CD4-positive, alpha-beta T cell (primary cell): Measurements from ENCODE around the gene FAM9A. TPM values are rescaled to one million over a fixed set of nuclear protein-coding genes. Genes with fewer than 3 reads are reported as not detected.

ENCODE experiments used
- ATAC-seq: fragments of 200-7000 bp; cut with Tn5 transposase; one replicate; pipeline ENCODE4 v1.10.0; 2022; ENCODE audit warnings: mild to moderate bottlenecking; ENCODE audit not compliant: poor library complexity
- CTCF ChIA-PET: fragments of 350-600 bp; sonication (Branson Sonifier 250); formaldehyde crosslinking; loops from one replicate; lab custom pipeline; 2021; ENCODE audit warnings: antibody characterized with exemption, inconsistent platforms; lab: Charles Lee
- POLR2A ChIA-PET: fragments of 350-600 bp; sonication (Branson Sonifier 250); formaldehyde crosslinking; loops from one replicate; lab custom pipeline; 2021; ENCODE audit warnings: antibody characterized with exemption, inconsistent platforms; lab: Charles Lee
- DNase-seq, 14 experiments: peaks; one replicate each; pipeline ENCODE4 v3.0.0-alpha.2; 2013 to 2020; ENCODE audit warnings: mixed read lengths in 2 of 14
- H3K27ac ChIP-seq, 2 donors: one replicate each; pipeline versions ENCODE4 v1.5.1 to v1.7.0; 2013; ENCODE audit warnings: low read length in 2 of 2, low read depth in 1 of 2, mild to moderate bottlenecking in 1 of 2
- H3K27me3 ChIP-seq, 2 experiments: 1 replicate in 1 of 2; 2 replicates in 1 of 2; pipeline versions ENCODE4 v1.6.1 to v1.7.0; 2013; ENCODE audit warnings: low read length in 2 of 2, control low read depth in 1 of 2, mild to moderate bottlenecking in 1 of 2, moderate library complexity in 1 of 2; ENCODE audit not compliant: insufficient read depth in 2 of 2, control insufficient read depth in 1 of 2
- H3K36me3 ChIP-seq: one replicate; pipeline ENCODE4 v1.6.1; 2013; ENCODE audit warnings: low read length, control low read depth; ENCODE audit not compliant: insufficient read depth
- H3K4me1 ChIP-seq: one replicate; pipeline ENCODE4 v1.6.1; 2013; ENCODE audit warnings: low read length, control low read depth; ENCODE audit not compliant: insufficient read depth
- H3K4me3 ChIP-seq: one replicate; pipeline ENCODE4 v1.5.1; 2013; ENCODE audit warnings: mild to moderate bottlenecking, low read length, moderate library complexity
- H3K9me3 ChIP-seq, 2 experiments: 1 replicate in 1 of 2; 2 replicates in 1 of 2; pipeline versions ENCODE4 v1.6.1 to v1.7.0; 2013; ENCODE audit warnings: low read length in 2 of 2, mild to moderate bottlenecking in 2 of 2, control low read depth in 1 of 2, moderate library complexity in 1 of 2; ENCODE audit not compliant: control insufficient read depth in 1 of 2, insufficient read depth in 1 of 2
- H3K27ac Mint-ChIP-seq: one replicate; pipeline ENCODE4 v1.8.0; 2020; ENCODE audit warnings: mixed read lengths
- H3K27me3 Mint-ChIP-seq: one replicate; pipeline ENCODE4 v1.8.0; 2021; ENCODE audit warnings: mixed read lengths
- H3K36me3 Mint-ChIP-seq: one replicate; pipeline ENCODE4 v1.8.0; 2021; ENCODE audit warnings: low read depth, mixed read lengths
- H3K4me1 Mint-ChIP-seq: one replicate; pipeline ENCODE4 v1.8.0; 2021; ENCODE audit warnings: low read depth, mixed read lengths
- H3K4me3 Mint-ChIP-seq: one replicate; pipeline ENCODE4 v1.8.0; 2020; ENCODE audit warnings: mild to moderate bottlenecking, mixed read lengths
- H3K9me3 Mint-ChIP-seq: one replicate; pipeline ENCODE4 v1.8.0; 2020; ENCODE audit warnings: mixed read lengths
- CTCF ChIP-seq: fragments of 200-600 bp; IDR thresholded peaks from one replicate; pipeline ENCODE4 v1.8.0; 2022; ENCODE audit warnings: antibody characterized with exemption, mild to moderate bottlenecking
- intact Hi-C, 2 experiments: fragments of 100-400 bp; cut with DNase I in 1 of 2; cut with micrococcal nuclease in 1 of 2; formaldehyde crosslinking; loops; one replicate each; pipeline versions ENCODE4 v1.15.1 to v1.9.0; 2023 to 2025; cut with DNase I, micrococcal nuclease
- total RNA-seq, 174 experiments: library from RNA in 2 of 174; stranded (reverse) in 2 of 174; gene quantifications; one replicate each; pipeline ENCODE4 v1.2.3 and lab custom pipeline; 2021 to 2026

The FAM9A gene
- total RNA-seq, 2 experiments from 2014 or later = not detected

- ChIA-PET POLR2A (no interaction called here), CTCF (interaction anchor here (1.5 kb wide), 1 partner anchor 12 kb away, joined by 3 read pairs; no protein-coding TSS in a partner anchor)
- no peaks in the 10 kb centered on the region for H3K36me3 Mint-ChIP-seq
- H3K4me1 ChIP-seq = no peaks in the 10 kb centered on the region
- ATAC-seq = no peak
- no peaks in the 10 kb centered on the region for H3K27me3 Mint-ChIP-seq
- H3K9me3 ChIP-seq = no peaks in the 10 kb centered on the region
- no peak for TF ChIP-seq CTCF
- no peak overlapping the region for H3K4me3 Mint-ChIP-seq
- no peak overlapping the region for H3K4me3 ChIP-seq
- H3K4me1 Mint-ChIP-seq = no peaks in the 10 kb centered on the region
- no peak for DNase-seq
- no peaks in the 10 kb centered on the region for H3K36me3 ChIP-seq
- H3K27me3 ChIP-seq = no peaks in the 10 kb centered on the region
- no peak overlapping the region for H3K27ac ChIP-seq
- intact Hi-C loops = no loop called here
- no peaks in the 10 kb centered on the region for H3K9me3 Mint-ChIP-seq
- H3K27ac Mint-ChIP-seq = no peak overlapping the region
Measured at GRCh38 chrX:8755813-8756212, 45.4 kb downstream of the FAM9A start.

DNA sequence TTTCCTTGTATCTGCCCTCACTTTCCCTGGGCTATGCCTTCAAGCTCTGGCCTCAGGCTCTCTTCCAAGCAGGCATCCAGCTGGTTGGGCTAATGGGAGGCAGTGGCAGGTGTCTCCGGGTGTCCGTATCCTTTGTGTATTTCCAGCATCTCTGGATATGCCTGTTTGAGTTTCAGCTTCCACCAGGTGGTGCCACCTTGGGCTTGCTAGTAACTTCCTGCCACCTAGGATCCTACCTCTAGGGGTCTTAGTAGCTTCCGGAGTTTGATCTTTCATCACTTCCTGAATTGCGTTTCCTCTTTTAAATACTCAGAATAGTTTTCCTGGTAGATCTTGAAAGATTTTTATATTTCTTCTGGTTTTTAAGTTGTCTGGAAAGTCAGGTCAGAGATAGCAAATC, 46.1 kb downstream of the FAM9A start:
- intact Hi-C loops = no loop called here
- no peaks in the 10 kb centered on the region for H3K9me3 ChIP-seq
- TF ChIP-seq CTCF = no peak
- DNase-seq (no peak), ATAC-seq (no peak)
- no peaks in the 10 kb centered on the region for H3K27me3 ChIP-seq
- Mint-ChIP-seq H3K9me3 (no peaks in the 10 kb centered on the region), H3K27ac (no peak overlapping the region), H3K4me3 (no peak overlapping the region), H3K4me1 (no peaks in the 10 kb centered on the region), H3K36me3 (no peaks in the 10 kb centered on the region), H3K27me3 (no peaks in the 10 kb centered on the region)
- POLR2A ChIA-PET = no interaction called here
- no peaks in the 10 kb centered on the region for H3K4me1 ChIP-seq
- H3K4me3 ChIP-seq = no peak overlapping the region
- no peaks in the 10 kb centered on the region for H3K36me3 ChIP-seq
- CTCF ChIA-PET = interaction anchor here (1.5 to 1.8 kb wide), 2 partner anchors 12 to 17 kb away, joined by 3 to 4 read pairs; no protein-coding TSS in a partner anchor
- no peak overlapping the region for H3K27ac ChIP-seq

GRCh38 chrX:8749697-8750096, 51.5 kb downstream of the FAM9A start:
- ChIA-PET POLR2A (no interaction called here), CTCF (no interaction called here)
- no peak for TF ChIP-seq CTCF
- Histone ChIP-seq H3K4me3 (no peak overlapping the region), H3K27ac (no peak overlapping the region), H3K4me1 (no peaks in the 10 kb centered on the region), H3K9me3 (no peaks in the 10 kb centered on the region), H3K36me3 (no peaks in the 10 kb centered on the region), H3K27me3 (no peaks in the 10 kb centered on the region)
- no peaks in the 10 kb centered on the region for H3K9me3 Mint-ChIP-seq
- no peak for ATAC-seq
- DNase-seq = no peak
- H3K27ac Mint-ChIP-seq = no peak overlapping the region
- H3K4me1 Mint-ChIP-seq = no peaks in the 10 kb centered on the region
- no peaks in the 10 kb centered on the region for H3K36me3 Mint-ChIP-seq
- H3K27me3 Mint-ChIP-seq = peaks cover 8% of the 10 kb centered on the region
- intact Hi-C loops = loop anchor here (5.0 to 10.0 kb wide), 4 partner anchors 65 to 1368 kb away; no protein-coding TSS in a partner anchor
- H3K4me3 Mint-ChIP-seq = no peak overlapping the region
